ENCODE data around the gene PHF2. TPM values are rescaled to one million over a fixed set of nuclear protein-coding genes. Genes with fewer than 3 reads are reported as not detected.

The PHF2 gene
- total RNA-seq, 1 donor from 2014 or later = 22.9 TPM

DNA sequence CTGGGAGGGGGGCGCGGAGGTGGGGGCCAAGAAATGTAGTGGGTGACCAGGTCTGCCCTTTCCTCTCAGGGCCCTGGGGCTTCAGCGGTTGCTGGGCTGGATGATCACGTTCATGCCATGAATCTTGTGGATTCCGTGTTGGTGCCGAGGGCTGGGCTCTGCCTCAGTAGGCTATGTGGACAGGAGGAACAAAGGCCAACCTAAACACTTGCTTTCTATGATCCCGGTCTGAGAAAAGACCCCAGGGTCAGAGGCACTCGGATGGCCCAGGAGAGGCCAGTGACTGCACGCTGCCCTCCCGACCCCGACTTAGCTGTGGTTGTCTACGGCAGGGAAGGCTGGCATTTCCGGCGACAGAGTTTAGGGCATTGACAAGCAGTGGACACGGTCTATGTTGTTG, 26.6 kb downstream of the PHF2 start:
- H3K27me3 Mint-ChIP-seq (ENCODE audit: unreplicated experiment) = peaks cover 4% of the 10 kb centered on the region
- H3K4me1 Mint-ChIP-seq (ENCODE audit: low read depth, unreplicated experiment) = peaks cover 29% of the 10 kb centered on the region
- H3K4me3 Mint-ChIP-seq (ENCODE audit: unreplicated experiment) = no peak overlapping the region
- no peak overlapping the region for H3K27ac Mint-ChIP-seq (ENCODE audit: unreplicated experiment)
- H3K36me3 Mint-ChIP-seq (ENCODE audit: unreplicated experiment) = peaks cover 9% of the 10 kb centered on the region
- no peak for DNase-seq
- TF ChIP-seq CTCF (IDR thresholded peaks at IDR 0.05; ENCODE audit: partially characterized antibody, unreplicated experiment) = no peak
- peaks cover 6% of the 10 kb centered on the region for H3K9me3 Mint-ChIP-seq (ENCODE audit: unreplicated experiment)

DNA sequence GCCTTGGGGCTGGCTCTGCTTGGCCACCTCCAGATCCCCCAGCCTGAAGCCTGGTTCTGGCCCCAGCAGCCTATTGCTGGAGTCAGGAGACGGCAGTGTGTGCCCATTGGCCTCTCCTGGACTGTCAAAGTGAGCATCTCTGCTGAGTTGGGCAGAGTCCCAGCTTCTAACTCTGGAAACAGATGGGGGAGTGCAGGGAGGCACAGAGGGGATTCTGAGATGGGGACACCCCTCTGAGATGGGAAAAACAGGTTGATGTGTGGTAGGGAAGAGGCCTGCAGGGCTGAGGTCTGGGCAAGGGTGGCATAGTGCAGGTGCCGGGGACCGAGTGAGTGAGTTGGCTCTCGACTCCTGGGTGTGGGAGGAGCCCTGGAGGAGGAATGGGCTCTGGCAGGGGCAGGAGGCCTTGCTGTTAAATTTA, 27.5 kb downstream of the PHF2 start:
- H3K27me3 Mint-ChIP-seq (ENCODE audit: unreplicated experiment) = peaks cover 4% of the 10 kb centered on the region
- peaks cover 26% of the 10 kb centered on the region for H3K4me1 Mint-ChIP-seq (ENCODE audit: low read depth, unreplicated experiment)
- H3K36me3 Mint-ChIP-seq (ENCODE audit: unreplicated experiment) = peaks cover 11% of the 10 kb centered on the region
- no peak for DNase-seq
- peaks cover 6% of the 10 kb centered on the region for H3K9me3 Mint-ChIP-seq (ENCODE audit: unreplicated experiment)
- TF ChIP-seq CTCF (IDR thresholded peaks at IDR 0.05; ENCODE audit: partially characterized antibody, unreplicated experiment) = no peak
- H3K27ac Mint-ChIP-seq (ENCODE audit: unreplicated experiment) = no peak overlapping the region
- H3K4me3 Mint-ChIP-seq (ENCODE audit: unreplicated experiment) = no peak overlapping the region

- no peak for TF ChIP-seq CTCF (IDR thresholded peaks at IDR 0.05; ENCODE audit: partially characterized antibody, unreplicated experiment)
- no peak overlapping the region for H3K4me3 Mint-ChIP-seq (ENCODE audit: unreplicated experiment)
- DNase-seq = no peak
- peaks cover 23% of the 10 kb centered on the region for H3K36me3 Mint-ChIP-seq (ENCODE audit: unreplicated experiment)
- peaks cover 6% of the 10 kb centered on the region for H3K9me3 Mint-ChIP-seq (ENCODE audit: unreplicated experiment)
- no peak overlapping the region for H3K27ac Mint-ChIP-seq (ENCODE audit: unreplicated experiment)
- peaks cover 5% of the 10 kb centered on the region for H3K27me3 Mint-ChIP-seq (ENCODE audit: unreplicated experiment)
- H3K4me1 Mint-ChIP-seq (ENCODE audit: low read depth, unreplicated experiment) = peaks cover 10% of the 10 kb centered on the region
Observed at GRCh38 chr9:93606187-93606586, 29.8 kb downstream of the PHF2 start.

DNA sequence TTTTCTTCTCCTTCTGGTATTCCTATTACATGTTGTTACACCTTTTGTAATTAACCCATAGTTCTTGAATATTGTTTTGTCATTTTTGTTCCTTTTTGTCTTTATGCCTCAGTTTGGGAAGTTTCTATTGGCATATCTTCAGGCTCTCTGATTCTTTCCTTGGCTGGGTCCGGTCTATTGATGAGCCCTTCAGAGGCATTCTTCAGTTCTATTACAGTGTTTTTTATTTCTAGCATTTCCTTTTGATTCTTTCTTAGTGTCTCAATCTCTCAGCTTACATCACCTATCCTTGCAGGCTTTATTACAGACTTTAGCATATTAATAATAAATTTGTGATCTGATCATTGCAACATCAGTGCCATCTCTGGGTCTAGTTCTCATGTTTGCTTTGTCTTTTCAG, 33.8 kb downstream of the PHF2 start:
- Mint-ChIP-seq H3K36me3 (ENCODE audit: unreplicated experiment) (peaks cover 23% of the 10 kb centered on the region), H3K27me3 (ENCODE audit: unreplicated experiment) (peaks cover 2% of the 10 kb centered on the region), H3K27ac (ENCODE audit: unreplicated experiment) (no peak overlapping the region), H3K4me3 (ENCODE audit: unreplicated experiment) (no peak overlapping the region), H3K4me1 (ENCODE audit: low read depth, unreplicated experiment) (no peaks in the 10 kb centered on the region), H3K9me3 (ENCODE audit: unreplicated experiment) (peaks cover 3% of the 10 kb centered on the region)
- no peak for DNase-seq
- TF ChIP-seq CTCF (IDR thresholded peaks at IDR 0.05; ENCODE audit: partially characterized antibody, unreplicated experiment) = no peak

- Mint-ChIP-seq H3K4me3 (ENCODE audit: unreplicated experiment) (no peak overlapping the region), H3K4me1 (ENCODE audit: low read depth, unreplicated experiment) (no peaks in the 10 kb centered on the region), H3K36me3 (ENCODE audit: unreplicated experiment) (peaks cover 13% of the 10 kb centered on the region), H3K9me3 (ENCODE audit: unreplicated experiment) (peaks cover 2% of the 10 kb centered on the region), H3K27me3 (ENCODE audit: unreplicated experiment) (peaks cover 2% of the 10 kb centered on the region), H3K27ac (ENCODE audit: unreplicated experiment) (no peak overlapping the region)
- DNase-seq = no peak
- no peak for TF ChIP-seq CTCF (IDR thresholded peaks at IDR 0.05; ENCODE audit: partially characterized antibody, unreplicated experiment)
Observed at GRCh38 chr9:93612052-93612795, 35.8 kb downstream of the PHF2 start.
